Measurements from ENCODE around the gene CLEC9A. TPM values are rescaled to one million over a fixed set of nuclear protein-coding genes. Genes with fewer than 3 reads are reported as not detected.
A peak's percentile ranks its signal among the peaks of the same experiment; 100 is the strongest.

The CLEC9A gene
- total and polyA plus RNA-seq, 9 donors: 0.04 to 1.00 (median 0.46) TPM; not detected in 4

DNA sequence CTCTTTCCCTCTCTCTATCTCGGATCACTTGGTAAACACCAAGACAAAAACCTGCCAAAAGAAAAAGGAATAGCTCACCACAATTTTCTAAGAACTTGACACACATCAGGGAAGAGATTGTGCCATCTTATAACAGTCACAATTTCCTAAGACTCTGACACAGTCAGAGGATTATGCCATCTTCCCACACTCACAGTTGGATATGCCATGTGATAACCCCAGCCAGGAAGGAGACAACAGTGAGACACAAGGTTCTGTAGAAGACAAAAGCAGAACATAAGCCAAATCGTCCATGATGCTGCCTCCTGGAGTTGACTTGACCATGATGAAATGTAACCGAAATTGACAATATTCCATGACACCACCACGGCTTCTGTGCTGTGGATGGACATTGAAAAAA, 2.8 kb upstream of the CLEC9A start:
- intact Hi-C loops (cut with DNase I): loop anchor here in 1 of 4 donors (5.0 to 10.0 kb wide), 2 partner anchors 107 to 1545 kb away; partner anchors contain the start of gene CLEC7A
- no peak overlapping the region for H3K4me3 ChIP-seq
- no peaks in the 10 kb centered on the region for H3K36me3 ChIP-seq
- H3K27ac ChIP-seq: no peak overlapping the region
- 56 to 59% (median 58%) methylated on average over 4 of the region's 4 CpGs for WGBS, 3 donors
- no peaks in the 10 kb centered on the region for H3K4me1 ChIP-seq (ENCODE audit: insufficient read depth)
- DNase-seq: no peak
- H3K9me3 ChIP-seq: no peaks in the 10 kb centered on the region
- no peak for TF ChIP-seq CTCF (IDR thresholded peaks at IDR 0.05)
- TF ChIP-seq EP300 (IDR thresholded peaks at IDR 0.05): no peak
- no peak for TF ChIP-seq POLR2A (IDR thresholded peaks at IDR 0.05)
- H3K27me3 ChIP-seq: no peaks in the 10 kb centered on the region

DNA sequence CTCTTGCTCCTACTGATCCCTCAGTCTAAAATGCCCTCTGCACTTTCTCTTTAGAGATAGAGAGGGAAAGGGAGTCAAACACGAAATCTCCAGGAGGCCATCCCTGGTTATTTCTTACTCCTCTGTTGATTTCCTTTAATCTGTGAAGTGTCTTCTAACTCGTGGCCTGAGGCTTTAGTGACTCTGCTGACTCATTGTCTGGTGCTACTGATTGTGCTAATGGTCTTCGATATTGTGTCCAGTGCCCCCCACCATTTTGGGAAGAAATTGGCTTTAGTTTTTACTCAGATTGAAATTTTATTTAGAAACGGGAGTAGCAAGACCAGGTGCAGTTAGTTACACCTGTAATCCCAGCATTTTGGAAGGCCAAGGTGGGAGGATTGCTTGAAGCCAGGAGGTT, 839 bp downstream of the CLEC9A start:
- no peak overlapping the region for H3K27ac ChIP-seq
- no peaks in the 10 kb centered on the region for H3K4me1 ChIP-seq (ENCODE audit: insufficient read depth)
- H3K4me3 ChIP-seq: no peak overlapping the region
- intact Hi-C loops (cut with DNase I): loop anchor here in 3 of 4 donors (5.0 to 10.0 kb wide), 3 partner anchors 103 to 113 kb away; partner anchors contain the start of gene CLEC7A (in 1 of the 3)
- H3K36me3 ChIP-seq: no peaks in the 10 kb centered on the region
- TF ChIP-seq CTCF (IDR thresholded peaks at IDR 0.05) (no peak), POLR2A (IDR thresholded peaks at IDR 0.05) (no peak), EP300 (IDR thresholded peaks at IDR 0.05) (no peak)
- H3K9me3 ChIP-seq: no peaks in the 10 kb centered on the region
- 55 to 61% (median 60%) methylated on average over 4 of the region's 4 CpGs for WGBS, 3 donors
- DNase-seq: no peak
- H3K27me3 ChIP-seq: no peaks in the 10 kb centered on the region

DNA sequence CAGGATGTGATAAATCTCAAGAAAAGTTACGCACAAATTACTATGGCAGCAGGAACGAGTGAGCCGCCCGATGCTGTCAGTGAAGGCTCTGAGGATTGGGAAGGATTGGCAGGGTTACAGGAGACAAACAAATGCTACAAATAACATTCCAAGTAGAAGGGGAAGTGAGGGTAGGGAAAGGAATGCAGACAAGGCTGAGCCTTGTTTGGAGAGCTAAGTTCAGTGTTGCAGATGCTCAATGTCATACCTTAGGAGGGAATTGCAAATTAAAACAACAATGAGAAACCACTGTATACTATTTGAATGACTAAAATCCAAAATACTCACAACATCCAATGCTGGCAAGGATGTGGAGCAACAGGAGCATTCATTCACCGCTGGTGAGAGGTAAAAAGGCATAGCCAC, 1.3 kb downstream of the CLEC9A start:
- intact Hi-C loops (cut with DNase I): loop anchor here in 3 of 4 donors (5.0 to 10.0 kb wide), 3 partner anchors 103 to 113 kb away; partner anchors contain the start of gene CLEC7A (in 1 of the 3)
- no peak for DNase-seq
- H3K4me3 ChIP-seq: no peak overlapping the region
- no peak overlapping the region for H3K27ac ChIP-seq
- no peaks in the 10 kb centered on the region for H3K27me3 ChIP-seq
- no peaks in the 10 kb centered on the region for H3K9me3 ChIP-seq
- no peaks in the 10 kb centered on the region for H3K4me1 ChIP-seq (ENCODE audit: insufficient read depth)
- 47 to 66% (median 63%) methylated on average over 5 of the region's 5 CpGs for whole genome bisulfite sequencing, 3 donors
- no peaks in the 10 kb centered on the region for H3K36me3 ChIP-seq
- TF ChIP-seq CTCF (IDR thresholded peaks at IDR 0.05) (no peak), EP300 (IDR thresholded peaks at IDR 0.05) (no peak), POLR2A (IDR thresholded peaks at IDR 0.05) (no peak)

GRCh38 chr12:10033783-10034545, 3.5 kb downstream of the CLEC9A start:
- no peak for DNase-seq
- Histone ChIP-seq H3K27ac (no peak overlapping the region), H3K4me1 (ENCODE audit: insufficient read depth) (no peaks in the 10 kb centered on the region), H3K27me3 (no peaks in the 10 kb centered on the region), H3K36me3 (no peaks in the 10 kb centered on the region), H3K4me3 (no peak overlapping the region), H3K9me3 (no peaks in the 10 kb centered on the region)
- TF ChIP-seq CTCF (IDR thresholded peaks at IDR 0.05) (peak in 2 of 3 donors; percentile 13 to 55), EP300 (IDR thresholded peaks at IDR 0.05) (no peak)
- WGBS, 3 donors: 63 to 68% (median 66%) methylated on average over 1 of the region's 1 CpG
- intact Hi-C loops (cut with DNase I): loop anchor here in 3 of 4 donors (5.0 to 10.0 kb wide), 3 partner anchors 101 to 111 kb away; partner anchors contain the start of gene CLEC7A (in 1 of the 3)
